Measurements from ENCODE around the gene PROKR1.
"Not testable (repeated sequence)": the region's sequence is repeated elsewhere in the genome, so short reads cannot be mapped to it uniquely, and the experiment has no call there.

The PROKR1 gene

GRCh38 chr2:68659081-68659480 is 15.7 kb downstream of the PROKR1 start:
- DNase-seq: no peak

GRCh38 chr2:68660658-68661057 is 17.3 kb downstream of the PROKR1 start:
- DNase-seq: no peak

GRCh38 chr2:68662466-68662865 is 19.1 kb downstream of the PROKR1 start:
- DNase-seq: no peak

- DNase-seq: no peak
Observed at GRCh38 chr2:68663371-68664156, 20.2 kb downstream of the PROKR1 start.

GRCh38 chr2:68667371-68667770 is 24.0 kb downstream of the PROKR1 start:
- DNase-seq: no peak

GRCh38 chr2:68669651-68670050 is 26.3 kb downstream of the PROKR1 start:
- no peak for DNase-seq

GRCh38 chr2:68671961-68672360 is 28.6 kb downstream of the PROKR1 start:
- no peak for DNase-seq

GRCh38 chr2:68673631-68674030 is 30.3 kb downstream of the PROKR1 start:
- DNase-seq: no peak

GRCh38 chr2:68675470-68675869 is 32.1 kb downstream of the PROKR1 start:
- DNase-seq: no peak

GRCh38 chr2:68677837-68678236 is 34.5 kb downstream of the PROKR1 start:
- not testable (repeated sequence) for DNase-seq

- DNase-seq: not testable (repeated sequence)
Observed at GRCh38 chr2:68679166-68679916, 36.0 kb downstream of the PROKR1 start.

- not testable (repeated sequence) for DNase-seq
Observed at GRCh38 chr2:68679917-68680267, 36.5 kb downstream of the PROKR1 start.

- no peak for DNase-seq
Observed at GRCh38 chr2:68684197-68684596, 40.8 kb downstream of the PROKR1 start.

GRCh38 chr2:68686178-68686577 is 42.8 kb downstream of the PROKR1 start:
- DNase-seq: no peak

- no peak for DNase-seq
Observed at GRCh38 chr2:68687018-68687417, 43.6 kb downstream of the PROKR1 start.

GRCh38 chr2:68689553-68690537 is 46.5 kb downstream of the PROKR1 start:
- no peak for DNase-seq

GRCh38 chr2:68690851-68691250 is 47.5 kb downstream of the PROKR1 start:
- DNase-seq: no peak

GRCh38 chr2:68692511-68692910 is 49.1 kb downstream of the PROKR1 start:
- DNase-seq: no peak

- no peak for DNase-seq
Observed at GRCh38 chr2:68693951-68694350, 50.6 kb downstream of the PROKR1 start.

- no peak for DNase-seq
Observed at GRCh38 chr2:68695971-68696370, 52.6 kb downstream of the PROKR1 start.

- DNase-seq: no peak
Observed at GRCh38 chr2:68696554-68696953, 53.2 kb downstream of the PROKR1 start.

- DNase-seq: no peak
Observed at GRCh38 chr2:68698567-68699377, 55.4 kb downstream of the PROKR1 start.

All from activated CD4-positive, CD25-positive, alpha-beta regulatory T cell treated with anti-CD3 and anti-CD28 coated beads, Interleukin-2, amount 50 U/mL, for 72 hours (primary cell).